Panc1 (cell line): ENCODE data around the gene OXT. TPM values are rescaled to one million over a fixed set of nuclear protein-coding genes. Genes with fewer than 3 reads are reported as not detected.

Experiments used
- ATAC-seq: fragments of 200-7000 bp; cut with Tn5 transposase; 2 replicates; pipeline ENCODE4 v1.9.1; 2020; ENCODE audit warnings: mild to moderate bottlenecking, moderate library complexity
- BruUV-seq: library from RNA; stranded (reverse); fragments of 400-500 nt; replicated peaks from 2 replicates; lab custom pipeline; 2021; lab: Mats Ljungman, UMichigan
- CTCF ChIA-PET: fragments of 300-600 bp; sonication (Branson Sonifier 250); formaldehyde crosslinking; loops from one replicate; lab custom pipeline; 2022; ENCODE audit warnings: antibody characterized with exemption; lab: Charles Lee
- POLR2A ChIA-PET: fragments of 300-600 bp; sonication (Branson Sonifier 250); formaldehyde crosslinking; loops from one replicate; lab custom pipeline; 2022; ENCODE audit warnings: antibody characterized with exemption; lab: Charles Lee
- DNase-seq: peaks from one replicate; pipeline ENCODE4 v3.0.0-alpha.2; 2010; ENCODE audit warnings: low read depth, low spot score
- H3K27ac ChIP-seq: 2 replicates; pipeline ENCODE4 v1.5.1; 2011; ENCODE audit warnings: mild to moderate bottlenecking, low read length, inconsistent platforms
- H3K27me3 ChIP-seq: fragments of 200-500 bp; sonication (Bioruptor generic); 2 replicates; pipeline ENCODE4 v1.6.0; 2014; ENCODE audit warnings: low read length, inconsistent platforms; ENCODE audit not compliant: control insufficient read depth, insufficient read depth
- H3K36me3 ChIP-seq: fragments of 200-500 bp; sonication (Bioruptor generic); 2 replicates; pipeline ENCODE4 v1.5.1; 2014; ENCODE audit warnings: inconsistent platforms, mild to moderate bottlenecking, low read length, moderate library complexity; ENCODE audit not compliant: control insufficient read depth, insufficient read depth
- H3K4me1 ChIP-seq: 2 replicates; pipeline ENCODE4 v1.5.1; 2011; ENCODE audit warnings: inconsistent platforms, mild to moderate bottlenecking, low read length, moderate library complexity; ENCODE audit not compliant: control insufficient read depth, insufficient read depth
- H3K4me3 ChIP-seq, 2 experiments: 2 replicates each; pipeline ENCODE4 v1.5.1; 2011 to 2012; ENCODE audit warnings: low read depth in 2 of 2, low read length in 2 of 2, mild to moderate bottlenecking in 2 of 2, inconsistent platforms in 1 of 2, moderate library complexity in 1 of 2
- H3K9me3 ChIP-seq: fragments of 200-500 bp; sonication (Bioruptor generic); 2 replicates; pipeline ENCODE4 v1.5.1; 2014; ENCODE audit warnings: low read depth, mild to moderate bottlenecking, inconsistent platforms, low read length, moderate library complexity; ENCODE audit not compliant: control insufficient read depth, insufficient read depth
- POLR2AphosphoS5 ChIP-seq: IDR thresholded peaks from 2 replicates; pipeline ENCODE4 v1.6.1; 2012; ENCODE audit warnings: mild to moderate bottlenecking, low read depth, low read length, moderate library complexity
- SIN3A ChIP-seq: IDR thresholded peaks from 2 replicates; pipeline ENCODE4 v1.6.1; 2012; ENCODE audit warnings: low read depth, mild to moderate bottlenecking, low read length, moderate library complexity, borderline replicate concordance; ENCODE audit not compliant: insufficient read depth
- TCF7L2 ChIP-seq: IDR thresholded peaks from 2 replicates; pipeline ENCODE4 v1.6.1; 2011; ENCODE audit warnings: mild to moderate bottlenecking, low read depth, low read length, inconsistent platforms
- in situ Hi-C: cut with HindIII; loops from 2 replicates; pipeline ENCODE4 v1.10.0; 2016; ENCODE audit warnings: low sequenced_read_pairs, low pct_unique_long_range_greater_than_20kb
- intact Hi-C: fragments of 100-400 bp; cut with micrococcal nuclease; formaldehyde crosslinking; loops from one replicate; pipeline ENCODE4 v1.10.0; 2022; ENCODE audit not compliant: unreplicated experiment
- total RNA-seq: library from RNA; stranded (reverse); gene quantifications from one replicate; pipeline ENCODE4 v1.2.1, GENCODE V29; 2021; ENCODE audit not compliant: unreplicated experiment
- TF ChIP-seq, protein P1 (sequence below): fragments of 450-650 bp; IDR thresholded peaks from 2 replicates; pipeline ENCODE4 v1.5.1; 2017; ENCODE audit warnings: mild to moderate bottlenecking
- TF ChIP-seq, protein P2 (sequence below), 2 experiments: IDR thresholded peaks; 2 replicates each; pipeline ENCODE4 v1.6.1; 2011 to 2012; ENCODE audit warnings: low read depth in 2 of 2, control low read depth in 1 of 2, low read length in 1 of 2, mild to moderate bottlenecking in 1 of 2, moderate library complexity in 1 of 2; ENCODE audit not compliant: insufficient read depth in 1 of 2

The OXT gene
- total RNA-seq, 1 experiment from 2014 or later = not detected

DNA sequence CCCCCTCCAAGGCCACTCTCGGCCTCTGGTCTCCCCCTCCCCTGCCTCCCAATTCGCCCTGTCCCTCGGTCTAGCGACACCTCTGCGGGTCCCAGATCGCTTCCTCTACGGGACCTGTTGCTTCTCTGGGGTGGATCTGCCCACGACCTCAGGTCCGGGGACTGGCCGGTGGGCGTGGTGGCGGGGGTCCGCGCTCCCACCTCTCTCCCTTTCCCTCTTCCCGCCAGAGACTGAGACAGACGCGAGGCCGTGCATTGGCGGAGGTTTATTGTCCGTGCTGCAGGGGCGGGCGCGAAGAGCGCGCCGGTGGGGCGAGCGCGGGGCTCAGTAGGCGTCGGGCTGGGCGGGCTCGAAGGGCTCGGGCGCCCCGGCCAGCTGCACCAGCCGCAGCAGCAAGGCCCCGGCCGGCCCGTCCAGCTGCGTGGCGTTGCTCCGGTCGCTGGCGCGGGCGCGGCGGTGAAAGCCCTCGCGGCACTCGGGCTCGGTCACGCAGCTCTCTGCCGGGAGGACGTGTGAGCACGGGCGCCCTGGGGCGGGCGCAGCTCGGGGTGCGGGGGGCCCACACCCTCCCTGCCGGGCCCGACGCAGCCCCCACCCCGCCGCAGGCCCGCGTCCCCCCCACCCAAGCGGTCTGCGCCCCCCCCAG is 11.0 kb downstream of the OXT start:
- Histone ChIP-seq H3K4me1 (peaks cover 16% of the 10 kb centered on the region), H3K4me3 (peak overlapping the region in 1 of 2 experiments; percentile 8; a peak in 1 of 4 replicates), H3K27ac (no peak overlapping the region), H3K9me3 (no peaks in the 10 kb centered on the region), H3K27me3 (no peaks in the 10 kb centered on the region), H3K36me3 (no peaks in the 10 kb centered on the region)
- ATAC-seq (peak; percentile 8; the same call in 1 of the 2 replicates), DNase-seq (no peak)
- in situ Hi-C loops (no loop called here), intact Hi-C loops (no loop called here)
- POLR2A ChIA-PET = no interaction called here
- CTCF ChIA-PET = no interaction called here
- BruUV-seq = no TSS peak
- TF ChIP-seq POLR2AphosphoS5 (no peak), TCF7L2 (no peak), SIN3A (no peak)
- TF ChIP-seq, protein P1, sequence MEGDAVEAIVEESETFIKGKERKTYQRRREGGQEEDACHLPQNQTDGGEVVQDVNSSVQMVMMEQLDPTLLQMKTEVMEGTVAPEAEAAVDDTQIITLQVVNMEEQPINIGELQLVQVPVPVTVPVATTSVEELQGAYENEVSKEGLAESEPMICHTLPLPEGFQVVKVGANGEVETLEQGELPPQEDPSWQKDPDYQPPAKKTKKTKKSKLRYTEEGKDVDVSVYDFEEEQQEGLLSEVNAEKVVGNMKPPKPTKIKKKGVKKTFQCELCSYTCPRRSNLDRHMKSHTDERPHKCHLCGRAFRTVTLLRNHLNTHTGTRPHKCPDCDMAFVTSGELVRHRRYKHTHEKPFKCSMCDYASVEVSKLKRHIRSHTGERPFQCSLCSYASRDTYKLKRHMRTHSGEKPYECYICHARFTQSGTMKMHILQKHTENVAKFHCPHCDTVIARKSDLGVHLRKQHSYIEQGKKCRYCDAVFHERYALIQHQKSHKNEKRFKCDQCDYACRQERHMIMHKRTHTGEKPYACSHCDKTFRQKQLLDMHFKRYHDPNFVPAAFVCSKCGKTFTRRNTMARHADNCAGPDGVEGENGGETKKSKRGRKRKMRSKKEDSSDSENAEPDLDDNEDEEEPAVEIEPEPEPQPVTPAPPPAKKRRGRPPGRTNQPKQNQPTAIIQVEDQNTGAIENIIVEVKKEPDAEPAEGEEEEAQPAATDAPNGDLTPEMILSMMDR = no peak
- TF ChIP-seq, protein P2, sequence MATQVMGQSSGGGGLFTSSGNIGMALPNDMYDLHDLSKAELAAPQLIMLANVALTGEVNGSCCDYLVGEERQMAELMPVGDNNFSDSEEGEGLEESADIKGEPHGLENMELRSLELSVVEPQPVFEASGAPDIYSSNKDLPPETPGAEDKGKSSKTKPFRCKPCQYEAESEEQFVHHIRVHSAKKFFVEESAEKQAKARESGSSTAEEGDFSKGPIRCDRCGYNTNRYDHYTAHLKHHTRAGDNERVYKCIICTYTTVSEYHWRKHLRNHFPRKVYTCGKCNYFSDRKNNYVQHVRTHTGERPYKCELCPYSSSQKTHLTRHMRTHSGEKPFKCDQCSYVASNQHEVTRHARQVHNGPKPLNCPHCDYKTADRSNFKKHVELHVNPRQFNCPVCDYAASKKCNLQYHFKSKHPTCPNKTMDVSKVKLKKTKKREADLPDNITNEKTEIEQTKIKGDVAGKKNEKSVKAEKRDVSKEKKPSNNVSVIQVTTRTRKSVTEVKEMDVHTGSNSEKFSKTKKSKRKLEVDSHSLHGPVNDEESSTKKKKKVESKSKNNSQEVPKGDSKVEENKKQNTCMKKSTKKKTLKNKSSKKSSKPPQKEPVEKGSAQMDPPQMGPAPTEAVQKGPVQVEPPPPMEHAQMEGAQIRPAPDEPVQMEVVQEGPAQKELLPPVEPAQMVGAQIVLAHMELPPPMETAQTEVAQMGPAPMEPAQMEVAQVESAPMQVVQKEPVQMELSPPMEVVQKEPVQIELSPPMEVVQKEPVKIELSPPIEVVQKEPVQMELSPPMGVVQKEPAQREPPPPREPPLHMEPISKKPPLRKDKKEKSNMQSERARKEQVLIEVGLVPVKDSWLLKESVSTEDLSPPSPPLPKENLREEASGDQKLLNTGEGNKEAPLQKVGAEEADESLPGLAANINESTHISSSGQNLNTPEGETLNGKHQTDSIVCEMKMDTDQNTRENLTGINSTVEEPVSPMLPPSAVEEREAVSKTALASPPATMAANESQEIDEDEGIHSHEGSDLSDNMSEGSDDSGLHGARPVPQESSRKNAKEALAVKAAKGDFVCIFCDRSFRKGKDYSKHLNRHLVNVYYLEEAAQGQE (IDR thresholded peaks at IDR 0.05; ENCODE audit: insufficient read depth in 1 of 2, low read depth in 2 of 2, low read length in 1 of 2) = no peak

DNA sequence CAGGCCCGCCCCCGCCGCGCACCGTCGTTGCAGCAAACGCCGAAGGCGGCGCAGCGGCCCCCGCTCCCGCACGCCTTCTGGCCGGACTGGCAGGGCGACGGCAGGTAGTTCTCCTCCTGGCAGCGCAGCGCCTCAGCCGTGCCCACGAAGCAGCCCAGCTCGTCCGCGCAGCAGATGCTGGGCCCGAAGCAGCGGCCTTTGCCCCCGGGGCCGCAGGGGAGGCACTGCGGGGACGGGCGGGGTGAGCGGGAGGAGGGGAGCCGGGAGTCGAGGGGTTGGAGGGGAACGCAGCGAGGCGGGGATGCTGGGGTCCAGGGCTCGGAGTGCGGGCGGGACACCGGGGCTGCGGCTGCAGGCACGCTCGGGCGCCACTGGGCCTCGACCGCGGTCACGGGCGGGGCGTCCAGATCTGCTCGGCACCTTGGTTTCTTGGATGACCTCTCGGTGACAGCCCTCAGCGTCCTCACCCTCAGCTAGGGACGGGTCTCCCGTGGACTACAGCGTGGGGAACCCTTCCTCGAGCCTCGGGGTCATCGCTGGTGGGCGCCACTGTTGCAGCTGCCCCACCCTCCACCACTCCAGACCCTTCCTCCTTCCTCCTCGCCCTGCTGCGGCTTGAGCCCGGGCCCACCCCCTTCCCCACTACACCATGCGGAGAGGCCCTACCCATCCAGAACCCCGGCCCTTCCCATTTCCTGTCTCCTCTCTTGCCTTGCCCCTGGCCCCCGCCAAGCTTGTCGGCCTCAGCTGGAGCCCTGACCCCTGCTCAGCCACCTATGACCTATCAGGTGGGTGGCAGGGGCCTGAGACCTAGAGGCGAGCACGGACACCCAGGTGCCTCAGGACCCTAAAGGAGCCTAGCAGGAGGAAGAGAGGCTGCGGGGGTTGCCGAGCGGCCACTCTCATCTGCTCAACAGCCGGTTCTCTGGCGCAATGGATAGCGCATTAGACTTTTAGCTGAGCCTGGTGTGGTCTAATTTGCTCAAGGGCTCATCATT is 11.8 kb downstream of the OXT start:
- TF ChIP-seq, protein P1 = no peak
- no peak for TF ChIP-seq TCF7L2
- H3K4me3 ChIP-seq = no peak overlapping the region
- peaks cover 16% of the 10 kb centered on the region for H3K4me1 ChIP-seq
- in situ Hi-C loops (no loop called here), intact Hi-C loops (no loop called here)
- no peak for DNase-seq
- no peak overlapping the region for H3K27ac ChIP-seq
- ChIA-PET CTCF (no interaction called here), POLR2A (no interaction called here)
- no TSS peak for BruUV-seq
- no peaks in the 10 kb centered on the region for H3K9me3 ChIP-seq
- no peaks in the 10 kb centered on the region for H3K27me3 ChIP-seq
- no peaks in the 10 kb centered on the region for H3K36me3 ChIP-seq
- no peak for ATAC-seq
